Activated CD4-positive, alpha-beta T cell treated with anti-CD3 and anti-CD28 coated beads for 24 hours (primary cell): Measurements from ENCODE around the gene PDE6B.
"Not testable (repeated sequence)": the region's sequence is repeated elsewhere in the genome, so short reads cannot be mapped to it uniquely, and the experiment has no call there.

Experiments
- DNase-seq, 2 donors: peaks; one replicate each; pipeline ENCODE4 v3.0.0-alpha.2; 2020; ENCODE audit warnings: low read depth in 2 of 2

PDE6B gene

DNA sequence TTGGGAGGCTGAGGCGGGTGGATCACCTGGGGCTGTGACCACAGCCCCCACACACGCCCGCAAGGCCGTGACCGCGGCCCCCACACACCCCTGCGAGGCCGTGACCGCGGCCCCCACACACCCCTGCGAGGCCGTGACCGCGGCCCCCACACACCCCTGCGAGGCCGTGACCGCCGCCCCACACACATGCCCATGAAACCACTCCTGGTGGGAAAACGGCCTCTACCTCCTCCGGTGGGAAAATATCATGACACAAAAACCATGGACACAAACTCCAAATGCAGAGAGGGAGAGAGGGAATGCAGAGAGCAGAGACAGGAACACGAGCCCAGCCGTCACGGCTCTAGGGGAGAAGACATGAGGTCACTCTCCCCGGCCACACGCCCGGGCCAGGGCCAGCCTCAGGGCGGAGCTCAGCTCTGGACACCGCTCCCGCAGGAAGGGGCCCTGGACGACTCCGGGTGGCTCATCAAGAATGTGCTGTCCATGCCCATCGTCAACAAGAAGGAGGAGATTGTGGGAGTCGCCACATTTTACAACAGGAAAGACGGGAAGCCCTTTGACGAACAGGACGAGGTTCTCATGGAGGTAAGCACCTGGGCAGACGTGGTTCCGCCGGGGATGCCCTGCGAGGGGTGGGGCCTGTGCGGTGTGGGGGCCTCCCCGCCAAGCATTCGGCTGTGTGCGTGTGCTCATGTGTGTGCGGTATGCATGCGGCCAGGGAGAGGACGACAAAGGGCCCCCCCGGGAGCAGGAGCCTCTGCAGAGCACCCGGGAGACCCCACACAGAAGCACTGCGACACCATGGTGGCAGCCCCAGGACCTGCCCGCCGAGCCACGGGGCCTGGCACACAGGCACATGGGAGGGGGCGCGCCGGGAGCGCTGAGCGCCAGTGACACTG is 31.3 kb downstream of the PDE6B start:
- no peak for DNase-seq

DNA sequence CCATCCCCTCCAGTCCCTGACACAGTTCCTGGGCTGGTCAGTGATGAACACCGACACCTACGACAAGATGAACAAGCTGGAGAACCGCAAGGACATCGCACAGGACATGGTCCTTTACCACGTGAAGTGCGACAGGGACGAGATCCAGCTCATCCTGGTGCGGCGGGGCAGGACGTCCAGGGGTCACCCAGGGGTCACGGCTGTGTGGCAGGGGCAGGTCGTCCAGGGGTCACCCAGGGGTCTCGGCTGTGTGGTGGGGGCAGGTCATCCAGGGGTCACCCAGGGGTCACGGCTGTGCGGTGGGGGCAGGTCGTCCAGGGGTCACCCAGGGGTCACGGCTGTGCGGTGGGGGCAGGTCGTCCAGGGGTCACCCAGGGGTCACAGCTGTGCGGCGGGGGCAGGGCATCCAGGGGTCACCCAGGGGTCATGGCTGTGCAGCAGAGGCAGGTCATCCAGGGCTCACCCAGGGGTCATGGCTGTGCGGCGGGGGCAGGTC is 32.0 kb downstream of the PDE6B start:
- DNase-seq, result no peak

DNA sequence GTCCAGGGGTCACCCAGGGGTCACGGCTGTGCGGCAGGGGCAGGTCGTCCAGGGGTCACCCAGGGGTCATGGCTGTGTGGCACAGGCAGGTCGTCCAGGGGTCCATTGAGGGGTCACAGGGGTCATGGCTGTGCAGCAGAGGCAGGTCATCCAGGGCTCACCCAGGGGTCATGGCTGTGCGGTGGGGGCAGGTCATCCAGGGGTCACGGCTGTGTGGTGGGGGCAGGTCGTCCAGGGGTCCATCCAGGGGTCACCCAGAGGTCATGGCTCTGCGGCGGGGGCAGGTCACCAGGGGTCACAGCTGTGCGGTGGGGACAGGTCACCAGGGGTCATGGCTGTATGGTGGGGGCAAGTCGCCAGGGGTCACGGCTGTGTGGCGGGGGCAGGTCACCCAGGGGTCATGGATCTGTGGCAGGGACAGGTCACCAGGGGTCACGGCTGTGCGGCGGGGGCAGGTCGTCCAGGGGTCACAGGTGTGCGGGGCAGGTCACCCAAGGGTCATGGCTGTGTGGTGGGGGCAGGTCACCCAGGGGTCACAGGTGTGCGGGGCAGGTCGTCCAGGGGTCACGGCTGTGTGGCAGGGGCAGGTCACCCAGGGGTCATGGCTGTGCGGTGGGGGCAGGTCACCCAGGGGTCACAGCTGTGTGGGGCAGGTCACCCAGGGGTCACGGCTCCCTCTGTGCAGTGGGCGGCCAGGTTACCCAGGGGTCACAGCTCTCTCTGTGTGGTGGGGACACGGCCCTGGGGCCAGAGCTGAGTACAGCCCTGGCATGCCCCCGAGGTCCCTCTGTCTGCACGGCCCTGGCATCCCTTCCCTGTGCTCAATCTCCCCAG is 32.7 kb downstream of the PDE6B start:
- no peak for DNase-seq

DNA sequence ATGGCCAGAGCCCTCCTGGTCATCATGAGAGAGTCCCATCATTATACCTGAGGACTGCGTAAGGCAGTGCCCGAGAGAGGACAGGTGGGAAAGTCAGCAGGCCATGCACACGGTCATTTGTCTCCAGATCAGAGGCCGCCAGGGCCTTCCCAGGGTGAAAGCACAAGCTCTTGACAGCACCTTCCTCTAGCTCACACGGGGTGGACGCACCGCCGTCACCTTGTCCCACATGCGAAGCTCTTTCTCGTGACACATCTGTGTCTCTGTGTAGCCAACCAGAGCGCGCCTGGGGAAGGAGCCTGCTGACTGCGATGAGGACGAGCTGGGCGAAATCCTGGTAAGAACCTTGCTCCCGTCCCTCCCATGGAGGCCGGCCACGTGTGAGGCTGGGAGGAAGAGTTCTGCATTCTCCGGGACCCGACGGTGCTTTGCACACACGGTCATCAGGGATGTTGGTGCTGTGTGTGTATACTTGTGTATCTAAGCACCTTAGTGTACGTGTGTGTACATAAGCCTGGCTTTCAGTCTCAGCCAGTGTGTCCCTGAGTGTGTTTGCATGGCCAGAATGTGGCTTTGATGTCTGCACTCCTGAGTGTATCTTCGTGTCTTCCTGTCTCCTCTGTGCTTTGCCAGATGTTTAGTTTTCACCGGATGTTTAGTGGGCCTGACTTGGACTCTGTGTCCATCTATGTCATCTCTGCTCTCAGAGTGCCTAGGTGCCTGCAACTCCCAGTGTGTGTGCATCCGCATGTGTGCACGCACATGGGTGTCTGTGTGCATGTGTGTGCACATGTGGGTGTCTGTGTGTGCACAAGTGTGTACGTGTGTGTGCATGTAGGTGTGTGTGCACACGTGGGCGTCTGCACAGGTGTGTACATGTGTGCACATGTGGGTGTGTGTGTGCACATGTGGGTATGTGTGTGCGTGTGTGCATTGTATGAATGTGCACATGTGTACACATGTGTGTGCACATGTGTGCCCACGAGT is 33.6 kb downstream of the PDE6B start:
- DNase-seq, result no peak

DNA sequence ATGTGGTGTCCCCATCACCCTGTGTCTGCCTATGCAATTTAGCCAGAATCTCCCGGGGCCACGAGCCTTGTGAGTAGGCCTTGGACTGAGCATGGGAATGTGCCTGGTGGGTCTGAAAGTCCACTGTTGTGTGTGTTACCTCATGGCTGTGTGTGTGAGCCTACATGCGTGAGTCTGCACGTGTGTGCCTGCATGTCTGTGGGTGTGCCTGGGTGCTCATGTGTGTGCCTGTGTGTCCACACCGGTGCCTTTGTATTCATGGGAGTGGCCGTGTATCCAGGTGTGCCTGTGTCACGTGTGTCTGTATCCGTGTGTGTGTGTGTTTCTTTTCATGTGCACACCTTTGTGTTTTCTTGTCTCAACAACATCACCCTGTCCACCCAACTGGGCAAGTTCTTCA is 34.5 kb downstream of the PDE6B start:
- DNase-seq, result no peak

DNA sequence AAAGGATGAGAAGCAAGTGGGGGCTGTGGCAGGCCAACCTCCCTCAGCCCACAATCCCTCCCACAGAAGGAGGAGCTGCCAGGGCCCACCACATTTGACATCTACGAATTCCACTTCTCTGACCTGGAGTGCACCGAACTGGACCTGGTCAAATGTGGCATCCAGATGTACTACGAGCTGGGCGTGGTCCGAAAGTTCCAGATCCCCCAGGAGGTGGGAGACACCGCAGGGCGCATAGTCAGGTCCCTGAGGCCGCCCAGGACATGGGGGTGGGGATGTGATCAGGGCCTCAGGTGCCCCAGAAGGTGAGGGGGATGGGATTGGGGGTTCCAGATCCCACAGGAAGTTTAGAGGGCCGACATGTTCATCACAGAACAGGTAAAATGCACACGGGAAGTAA is 35.0 kb downstream of the PDE6B start:
- DNase-seq, result no peak

DNA sequence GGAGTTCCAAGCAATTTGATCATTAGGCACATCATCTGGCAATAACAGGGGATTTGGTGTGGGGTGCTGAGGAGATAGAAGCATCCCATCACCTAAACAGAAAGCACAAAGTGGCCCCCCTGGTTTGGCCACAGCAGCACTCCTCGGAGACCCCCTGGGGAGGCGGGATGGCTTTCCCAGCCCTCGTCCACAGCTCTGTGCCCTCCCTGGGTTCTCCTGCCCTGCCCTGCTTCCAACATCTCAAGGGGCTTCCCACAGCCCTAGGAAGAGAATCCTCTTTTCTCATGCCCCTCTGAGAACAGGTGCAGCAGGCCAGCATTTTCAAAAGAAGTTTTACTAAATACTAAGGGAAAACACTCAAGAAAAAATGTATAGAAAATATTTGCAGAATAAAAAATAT is 35.9 kb downstream of the PDE6B start:
- no peak for DNase-seq

DNA sequence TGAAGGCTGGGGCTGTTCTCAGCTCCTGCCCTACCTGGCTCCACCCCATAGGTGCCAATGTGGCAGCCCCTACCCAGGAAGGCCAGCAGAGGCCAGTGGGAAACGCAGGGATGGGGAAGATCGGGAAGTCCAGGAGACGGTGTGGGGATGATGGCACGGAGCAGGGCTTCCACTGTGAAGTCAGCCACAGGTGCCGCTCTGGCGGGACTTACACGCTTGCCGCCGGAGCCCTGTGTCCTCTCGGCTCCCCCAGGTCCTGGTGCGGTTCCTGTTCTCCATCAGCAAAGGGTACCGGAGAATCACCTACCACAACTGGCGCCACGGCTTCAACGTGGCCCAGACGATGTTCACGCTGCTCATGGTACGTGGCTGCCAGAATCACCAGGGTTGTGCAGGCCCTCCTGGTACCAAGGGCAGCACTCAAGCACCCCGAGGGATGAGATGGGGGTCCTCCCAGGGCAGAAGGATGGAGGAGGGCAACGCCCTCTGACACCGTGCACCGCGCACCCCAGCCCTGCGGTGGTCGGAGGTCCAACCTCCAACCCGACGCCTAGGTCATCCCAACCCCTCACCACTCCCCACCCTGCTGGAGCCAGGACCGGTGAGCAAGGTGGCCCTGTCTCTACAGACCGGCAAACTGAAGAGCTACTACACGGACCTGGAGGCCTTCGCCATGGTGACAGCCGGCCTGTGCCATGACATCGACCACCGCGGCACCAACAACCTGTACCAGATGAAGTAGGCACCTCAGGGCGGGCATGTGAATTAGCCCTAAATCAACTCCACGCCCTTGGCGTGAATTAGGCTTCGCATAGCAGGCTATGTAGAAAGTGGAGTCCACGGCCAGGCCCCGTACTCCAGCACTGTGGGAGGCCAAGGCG is 36.7 kb downstream of the PDE6B start:
- DNase-seq, result no peak

DNA sequence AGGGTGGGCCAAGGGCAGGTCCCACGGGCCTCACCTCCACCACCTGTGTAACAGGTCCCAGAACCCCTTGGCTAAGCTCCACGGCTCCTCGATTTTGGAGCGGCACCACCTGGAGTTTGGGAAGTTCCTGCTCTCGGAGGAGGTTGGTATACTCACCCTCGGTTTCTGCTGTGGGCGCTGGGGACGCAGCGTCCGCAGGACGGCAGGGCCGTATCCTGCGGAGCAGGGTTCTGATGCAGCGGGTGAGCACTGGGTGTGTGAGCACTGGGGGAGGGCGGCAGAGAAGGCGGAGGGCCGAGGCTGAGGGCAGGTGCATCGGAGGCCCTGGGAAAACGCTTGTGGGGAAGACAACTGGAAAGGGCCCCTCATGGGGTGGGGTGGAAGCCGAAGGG is 37.7 kb downstream of the PDE6B start:
- DNase-seq, result no peak

DNA sequence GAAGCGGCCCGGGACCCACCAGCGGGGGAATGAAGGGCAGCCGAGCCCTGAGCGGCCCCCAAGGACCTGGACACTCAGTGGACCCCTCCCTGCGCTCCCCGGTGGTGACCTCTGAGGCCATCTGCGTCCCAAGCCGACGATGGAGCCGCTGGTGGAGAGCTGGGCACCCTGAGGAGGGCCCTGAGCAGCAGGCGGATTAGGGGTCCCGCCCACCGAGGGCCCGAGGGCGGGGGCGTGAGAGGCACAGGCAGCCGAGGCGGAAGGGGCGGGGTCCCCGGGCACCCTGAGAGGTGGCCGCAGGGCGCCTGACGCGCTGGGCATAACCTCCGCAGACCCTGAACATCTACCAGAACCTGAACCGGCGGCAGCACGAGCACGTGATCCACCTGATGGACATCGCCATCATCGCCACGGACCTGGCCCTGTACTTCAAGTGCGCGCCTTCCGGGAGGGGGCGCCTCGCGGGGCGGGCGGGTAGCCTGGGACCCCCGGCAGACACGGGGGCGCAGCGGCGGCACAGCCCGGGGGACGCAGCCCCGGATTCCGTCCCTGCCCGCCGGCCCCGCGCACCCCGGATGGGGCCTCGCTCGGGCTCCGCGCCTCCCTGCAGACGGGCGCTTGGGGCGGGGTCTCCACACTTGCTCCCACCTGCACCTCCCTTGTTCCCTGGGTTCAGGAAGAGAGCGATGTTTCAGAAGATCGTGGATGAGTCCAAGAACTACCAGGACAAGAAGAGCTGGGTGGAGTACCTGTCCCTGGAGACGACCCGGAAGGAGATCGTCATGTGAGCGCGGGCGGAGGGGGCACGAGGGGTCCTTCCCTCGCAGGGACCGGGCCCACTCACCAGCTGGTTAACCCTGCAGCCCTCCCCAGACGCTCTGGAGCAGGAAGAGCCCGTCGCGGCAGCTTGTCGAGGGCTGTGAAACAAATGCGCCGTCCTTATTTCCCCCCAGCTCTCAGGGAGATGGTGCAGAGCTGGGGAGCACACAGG is 38.4 kb downstream of the PDE6B start:
- peak; percentile 57 to 69 for DNase-seq

DNA sequence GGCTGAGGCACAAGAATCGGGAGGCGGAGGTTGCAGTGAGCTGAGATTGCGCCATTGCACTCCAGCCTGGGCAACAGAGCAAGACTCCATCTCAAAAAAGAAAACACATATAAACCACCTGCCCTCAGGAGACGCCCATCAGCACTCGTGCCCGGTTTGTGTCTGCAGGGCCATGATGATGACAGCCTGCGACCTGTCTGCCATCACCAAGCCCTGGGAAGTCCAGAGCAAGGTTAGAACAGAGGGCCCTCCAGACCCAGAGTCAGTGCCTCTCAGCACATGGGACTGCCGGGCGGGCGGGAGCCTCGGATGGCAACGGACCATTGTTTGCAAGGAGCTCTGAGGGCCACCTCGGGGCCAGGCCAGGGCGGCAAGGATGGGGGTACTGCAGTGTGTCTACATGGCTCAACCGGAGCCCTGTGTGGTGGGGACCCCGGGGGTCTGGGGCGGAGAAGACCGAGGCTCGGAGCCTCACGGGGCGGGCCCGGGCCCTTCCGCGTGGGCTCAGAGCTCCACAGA is 39.4 kb downstream of the PDE6B start:
- DNase-seq, result no peak

DNA sequence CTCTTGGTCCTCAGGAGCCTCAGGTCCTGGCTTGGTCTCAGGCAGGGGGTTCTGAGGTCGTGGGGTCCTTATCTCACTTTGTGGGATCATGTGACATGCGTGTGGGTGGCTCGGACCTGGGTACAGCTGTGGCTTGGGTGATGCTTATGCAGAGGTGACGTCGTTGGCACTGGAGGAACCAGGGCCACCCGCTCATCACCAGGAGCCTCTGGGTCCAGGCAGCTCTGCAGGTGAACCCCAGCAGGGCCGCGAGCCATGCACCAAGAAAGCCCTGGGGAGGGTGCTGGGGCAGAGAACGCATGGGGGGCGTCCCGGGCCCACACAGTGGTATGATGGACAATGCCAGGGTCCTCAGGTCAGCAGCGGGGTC is 40.0 kb downstream of the PDE6B start:
- DNase-seq, result no peak

DNA sequence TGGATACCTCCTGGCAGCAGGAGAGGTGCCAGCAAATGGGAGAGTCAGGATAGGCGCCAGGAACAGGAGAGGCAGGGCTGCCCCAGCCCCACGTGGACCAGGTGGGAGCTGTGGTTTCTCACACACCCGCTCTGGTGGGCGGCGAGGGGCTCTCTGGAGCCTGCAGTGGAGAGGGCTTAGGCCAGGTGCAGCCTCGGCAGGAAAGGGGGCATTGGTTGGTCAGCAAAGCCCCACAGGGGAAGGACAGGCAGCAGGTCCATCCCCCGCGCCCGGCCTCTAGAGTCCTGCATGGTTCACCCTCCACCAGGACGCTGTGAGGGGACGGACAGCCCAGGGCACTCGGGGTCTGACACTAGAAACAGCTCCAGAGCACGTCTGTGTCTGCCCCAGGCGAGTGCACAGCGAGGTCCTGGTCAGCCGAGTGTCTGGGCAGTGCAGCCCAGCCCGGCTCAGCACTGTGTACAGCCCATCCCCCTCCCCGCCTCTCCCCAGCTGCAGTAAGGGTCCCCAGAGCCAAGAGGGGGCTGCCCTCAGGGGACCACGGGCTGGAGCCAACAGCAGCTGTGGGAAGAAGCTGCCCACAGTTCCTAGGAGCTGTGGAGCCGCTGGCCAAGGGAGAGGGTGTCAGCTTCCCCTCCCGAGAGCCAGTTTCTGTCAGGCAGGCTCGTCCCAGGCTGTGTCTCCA is 40.5 kb downstream of the PDE6B start:
- DNase-seq, result no peak

DNA sequence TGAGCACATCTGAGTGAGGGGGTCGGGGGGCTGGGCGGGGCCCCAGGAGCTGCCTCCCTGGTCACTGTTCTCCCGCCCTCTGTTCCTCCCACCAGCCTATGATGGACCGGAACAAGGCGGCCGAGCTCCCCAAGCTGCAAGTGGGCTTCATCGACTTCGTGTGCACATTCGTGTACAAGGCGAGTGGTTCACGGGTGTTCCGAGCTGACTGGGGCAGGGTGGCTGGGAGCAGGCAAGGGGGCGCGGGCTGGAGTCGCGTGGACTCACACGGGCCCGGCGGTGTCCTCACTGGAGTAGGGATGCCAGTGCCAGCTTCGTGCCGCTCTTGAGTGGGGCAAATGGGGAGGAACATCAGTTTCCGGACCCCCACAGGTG is 41.0 kb downstream of the PDE6B start:
- DNase-seq, result no peak

DNA sequence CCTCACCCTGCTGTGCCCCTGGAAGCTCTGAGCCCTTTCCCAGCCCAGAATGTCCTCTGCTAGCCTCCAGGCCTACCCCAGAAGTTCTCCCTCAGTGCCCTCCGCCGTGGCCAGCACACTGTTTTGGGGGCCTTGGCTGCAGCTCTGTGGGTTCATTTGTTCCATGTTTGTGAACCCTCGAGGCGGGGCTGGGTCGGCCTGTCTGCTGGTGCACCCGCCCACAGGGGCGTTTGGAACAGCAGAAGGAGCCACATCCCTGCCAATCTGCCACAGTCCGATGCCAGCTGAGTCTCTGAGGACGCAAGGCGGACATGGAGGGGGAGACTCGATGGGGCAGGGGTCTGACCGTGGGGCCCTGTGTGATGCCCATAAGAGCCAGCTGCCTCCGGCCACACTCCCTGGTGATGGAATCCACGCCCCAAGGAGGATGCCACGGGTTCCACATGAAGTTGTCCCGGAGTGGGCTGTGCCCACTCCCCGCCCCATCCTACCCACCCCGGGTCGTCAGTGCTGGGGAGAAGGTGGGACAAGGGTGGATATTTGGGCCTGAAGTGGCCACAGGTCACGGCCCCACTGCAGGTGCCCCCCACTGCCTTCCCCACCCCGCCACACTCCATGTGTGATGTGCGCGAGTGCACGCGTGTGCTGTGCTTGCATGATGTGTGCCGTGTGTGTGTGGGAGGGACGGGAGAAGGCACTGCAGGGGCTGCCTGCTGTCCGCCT is 41.6 kb downstream of the PDE6B start:
- DNase-seq, result no peak

DNA sequence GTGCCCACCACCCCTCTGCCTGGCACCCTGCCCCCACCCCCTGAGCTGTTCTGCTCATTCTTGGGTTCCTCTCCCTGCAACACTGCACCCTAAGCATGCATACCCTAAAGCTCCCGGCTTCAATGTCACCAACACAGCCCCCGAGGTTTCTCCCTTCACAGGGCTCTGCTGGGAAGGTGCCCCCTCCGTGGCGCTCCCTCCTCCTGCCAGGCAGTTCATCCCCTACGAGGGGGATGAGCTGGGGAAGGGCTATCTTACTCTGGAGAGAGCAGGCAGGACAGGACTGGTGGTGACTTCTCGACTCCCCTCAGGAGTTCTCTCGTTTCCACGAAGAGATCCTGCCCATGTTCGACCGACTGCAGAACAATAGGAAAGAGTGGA is 42.2 kb downstream of the PDE6B start:
- no peak for DNase-seq

DNA sequence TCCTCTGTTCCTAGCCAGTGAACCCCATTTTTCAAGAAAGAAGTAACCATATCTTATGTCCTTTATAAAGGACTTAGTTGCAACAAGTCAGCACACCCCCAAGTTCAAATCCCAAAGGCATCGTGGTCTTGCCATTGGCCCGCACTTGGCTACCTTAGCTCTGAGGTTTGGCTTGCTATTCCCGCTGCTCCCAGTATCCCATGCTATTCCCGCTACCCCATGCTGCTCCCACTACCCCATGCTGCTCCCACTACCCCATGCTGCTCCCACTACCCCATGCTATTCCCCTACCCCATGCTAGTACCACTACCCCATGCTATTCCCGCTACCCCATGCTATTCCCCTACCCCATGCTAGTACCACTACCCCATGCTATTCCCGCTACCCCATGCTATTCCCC is 42.8 kb downstream of the PDE6B start:
- DNase-seq, result not testable (repeated sequence)
